WTC11 (cell line): Measurements from ENCODE around the gene GATA2. TPM values are rescaled to one million over a fixed set of nuclear protein-coding genes. Genes with fewer than 3 reads are reported as not detected.

Source experiments
- ATAC-seq: fragments of 200-7000 bp; cut with Tn5 transposase; 2 replicates; pipeline ENCODE4 v1.10.0; 2021; ENCODE audit warnings: mild to moderate bottlenecking, moderate library complexity
- CTCF ChIA-PET: fragments of 300-600 bp; sonication (Branson Sonifier 250); formaldehyde crosslinking; loops from one replicate; lab custom pipeline; 2021; ENCODE audit warnings: antibody characterized with exemption; lab: Charles Lee
- POLR2A ChIA-PET: fragments of 350-600 bp; sonication (Branson Sonifier 250); formaldehyde crosslinking; loops from one replicate; lab custom pipeline; 2021; ENCODE audit warnings: antibody characterized with exemption; lab: Charles Lee
- DNase-seq: peaks from one replicate; pipeline ENCODE4 v3.0.0; 2021; ENCODE audit warnings: low spot score
- H3K27ac Mint-ChIP-seq: 2 replicates; pipeline ENCODE4 v1.8.0; 2021; ENCODE audit warnings: mixed read lengths
- H3K27me3 Mint-ChIP-seq: 2 replicates; pipeline ENCODE4 v1.8.0; 2021; ENCODE audit warnings: low read depth, mild to moderate bottlenecking, moderate library complexity, mixed read lengths
- H3K36me3 Mint-ChIP-seq: 2 replicates; pipeline ENCODE4 v1.8.0; 2021; ENCODE audit warnings: mixed read lengths
- H3K4me1 Mint-ChIP-seq: 2 replicates; pipeline ENCODE4 v1.8.0; 2022; ENCODE audit warnings: mixed read lengths
- H3K4me3 Mint-ChIP-seq: 2 replicates; pipeline ENCODE4 v1.8.0; 2021; ENCODE audit warnings: mild to moderate bottlenecking, moderate library complexity, mixed read lengths
- H3K9me3 Mint-ChIP-seq: 2 replicates; pipeline ENCODE4 v1.8.0; 2021; ENCODE audit warnings: mixed read lengths
- CREB1 ChIP-seq: sonication (generic); formaldehyde crosslinking; IDR thresholded peaks from 2 replicates; pipeline ENCODE4 v1.8.0; 2023; ENCODE audit warnings: mild to moderate bottlenecking, missing genetic modification reagents
- CREM ChIP-seq: sonication (generic); formaldehyde crosslinking; IDR thresholded peaks from 2 replicates; pipeline ENCODE4 v1.8.1; 2022; ENCODE audit warnings: mild to moderate bottlenecking, missing genetic modification reagents, moderate library complexity
- ELF4 ChIP-seq: sonication (generic); formaldehyde crosslinking; IDR thresholded peaks from 2 replicates; pipeline ENCODE4 v1.8.1; 2022; ENCODE audit warnings: low read depth, mild to moderate bottlenecking, moderate library complexity, missing genetic modification reagents
- EMX1 ChIP-seq: fragments of 250-450 bp; sonication (Bioruptor Pico); IDR thresholded peaks from 2 replicates; pipeline ENCODE4 v1.8.0; 2021; ENCODE audit warnings: mild to moderate bottlenecking
- FOXK1 ChIP-seq: sonication (generic); formaldehyde crosslinking; IDR thresholded peaks from 2 replicates; pipeline ENCODE4 v1.8.0; 2022; ENCODE audit warnings: mild to moderate bottlenecking, moderate library complexity, missing genetic modification reagents
- FOXP1 ChIP-seq: sonication (generic); formaldehyde crosslinking; IDR thresholded peaks from 2 replicates; pipeline ENCODE4 v1.8.0; 2022; ENCODE audit warnings: missing genetic modification reagents, mild to moderate bottlenecking, moderate library complexity, borderline replicate concordance
- FOXP4 ChIP-seq: sonication (generic); formaldehyde crosslinking; IDR thresholded peaks from 2 replicates; pipeline ENCODE4 v1.8.0; 2022; ENCODE audit warnings: mild to moderate bottlenecking, missing genetic modification reagents
- HMGA2 ChIP-seq: fragments of 250-450 bp; sonication (Bioruptor Pico); IDR thresholded peaks from 2 replicates; pipeline ENCODE4 v1.4.0; 2021; ENCODE audit warnings: mild to moderate bottlenecking, moderate library complexity
- JUN ChIP-seq: sonication (generic); formaldehyde crosslinking; IDR thresholded peaks from 2 replicates; pipeline ENCODE4 v1.8.0; 2023; ENCODE audit warnings: mild to moderate bottlenecking, missing genetic modification reagents
- NR1H2 ChIP-seq: sonication (generic); formaldehyde crosslinking; IDR thresholded peaks from 2 replicates; pipeline ENCODE4 v1.9.0; 2021; ENCODE audit warnings: mild to moderate bottlenecking, moderate library complexity, missing genetic modification reagents
- NR3C1 ChIP-seq: sonication (generic); formaldehyde crosslinking; conservative IDR thresholded peaks from 2 replicates; pipeline ENCODE4 v1.8.1; 2023; ENCODE audit warnings: low read depth, mild to moderate bottlenecking, missing genetic modification reagents
- OVOL2 ChIP-seq: fragments of 250-450 bp; sonication (Bioruptor Pico); IDR thresholded peaks from 2 replicates; pipeline ENCODE4 v1.9.0; 2021; ENCODE audit warnings: mild to moderate bottlenecking, borderline replicate concordance
- SP1 ChIP-seq: sonication (generic); formaldehyde crosslinking; conservative IDR thresholded peaks from 2 replicates; pipeline ENCODE4 v1.8.1; 2022; ENCODE audit warnings: missing genetic modification reagents
- ZMAT4 ChIP-seq: fragments of 250-450 bp; sonication (Bioruptor Pico); IDR thresholded peaks from 2 replicates; pipeline ENCODE4 v1.9.0; 2021; ENCODE audit warnings: mild to moderate bottlenecking
- ZNF263 ChIP-seq: sonication (generic); formaldehyde crosslinking; IDR thresholded peaks from 2 replicates; pipeline ENCODE4 v1.8.1; 2022; ENCODE audit warnings: low read depth, mild to moderate bottlenecking, moderate library complexity, missing genetic modification reagents
- ZNF281 ChIP-seq: sonication (generic); formaldehyde crosslinking; IDR thresholded peaks from 2 replicates; pipeline ENCODE4 v1.8.0; 2023; ENCODE audit warnings: mild to moderate bottlenecking, missing genetic modification reagents
- ZNF396 ChIP-seq: fragments of 250-450 bp; sonication (Bioruptor Pico); IDR thresholded peaks from 2 replicates; pipeline ENCODE4 v1.8.0; 2021; ENCODE audit warnings: mild to moderate bottlenecking, moderate library complexity, borderline replicate concordance
- total RNA-seq: library from RNA; stranded (reverse); gene quantifications from 3 replicates; pipeline ENCODE4 v1.2.3, GENCODE V29; 2021
- TF ChIP-seq, protein P1 (sequence below): fragments of 200-600 bp; IDR thresholded peaks from 2 replicates; pipeline ENCODE4 v1.8.0; 2022; ENCODE audit warnings: antibody characterized with exemption
- TF ChIP-seq, protein P2 (sequence below): sonication (generic); formaldehyde crosslinking; IDR thresholded peaks from 2 replicates; pipeline ENCODE4 v1.8.0; 2022; ENCODE audit warnings: mild to moderate bottlenecking, missing genetic modification reagents
- TF ChIP-seq, protein P3 (sequence below): sonication (generic); formaldehyde crosslinking; conservative IDR thresholded peaks from 2 replicates; pipeline ENCODE4 v1.8.1; 2023; ENCODE audit warnings: mild to moderate bottlenecking, low read depth, missing genetic modification reagents, moderate library complexity

Gene GATA2
- total RNA-seq, 1 experiment from 2014 or later: 1.6 TPM

GRCh38 chr3:128438488-128439072 is 54.4 kb downstream of the GATA2 start:
- H3K4me1 Mint-ChIP-seq: peaks cover 29% of the 10 kb centered on the region
- H3K9me3 Mint-ChIP-seq: no peaks in the 10 kb centered on the region
- CTCF ChIA-PET: interaction anchor here (0.7 to 2.7 kb wide), 16 partner anchors 8 to 212 kb away, joined by 3 to 22 read pairs (median 4); no protein-coding TSS in a partner anchor
- H3K27ac Mint-ChIP-seq: no peak overlapping the region
- H3K36me3 Mint-ChIP-seq: no peaks in the 10 kb centered on the region
- H3K27me3 Mint-ChIP-seq: peaks cover 39% of the 10 kb centered on the region
- H3K4me3 Mint-ChIP-seq: no peak overlapping the region
- ATAC-seq: peak; percentile 77
- DNase-seq: peak; percentile 60
- TF ChIP-seq ZMAT4 (CRISPR knock-in tag) (no peak), ZNF263 (CRISPR knock-in tag) (peak; percentile 57; the same call in 1 of the 2 replicates), FOXP1 (CRISPR knock-in tag) (peak; percentile 45; the same call in 1 of the 2 replicates), HMGA2 (CRISPR knock-in tag) (no peak), ELF4 (no peak), CREB1 (no peak)
- TF ChIP-seq, protein P1, sequence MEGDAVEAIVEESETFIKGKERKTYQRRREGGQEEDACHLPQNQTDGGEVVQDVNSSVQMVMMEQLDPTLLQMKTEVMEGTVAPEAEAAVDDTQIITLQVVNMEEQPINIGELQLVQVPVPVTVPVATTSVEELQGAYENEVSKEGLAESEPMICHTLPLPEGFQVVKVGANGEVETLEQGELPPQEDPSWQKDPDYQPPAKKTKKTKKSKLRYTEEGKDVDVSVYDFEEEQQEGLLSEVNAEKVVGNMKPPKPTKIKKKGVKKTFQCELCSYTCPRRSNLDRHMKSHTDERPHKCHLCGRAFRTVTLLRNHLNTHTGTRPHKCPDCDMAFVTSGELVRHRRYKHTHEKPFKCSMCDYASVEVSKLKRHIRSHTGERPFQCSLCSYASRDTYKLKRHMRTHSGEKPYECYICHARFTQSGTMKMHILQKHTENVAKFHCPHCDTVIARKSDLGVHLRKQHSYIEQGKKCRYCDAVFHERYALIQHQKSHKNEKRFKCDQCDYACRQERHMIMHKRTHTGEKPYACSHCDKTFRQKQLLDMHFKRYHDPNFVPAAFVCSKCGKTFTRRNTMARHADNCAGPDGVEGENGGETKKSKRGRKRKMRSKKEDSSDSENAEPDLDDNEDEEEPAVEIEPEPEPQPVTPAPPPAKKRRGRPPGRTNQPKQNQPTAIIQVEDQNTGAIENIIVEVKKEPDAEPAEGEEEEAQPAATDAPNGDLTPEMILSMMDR: peak; percentile 43
- POLR2A ChIA-PET: no interaction called here

DNA sequence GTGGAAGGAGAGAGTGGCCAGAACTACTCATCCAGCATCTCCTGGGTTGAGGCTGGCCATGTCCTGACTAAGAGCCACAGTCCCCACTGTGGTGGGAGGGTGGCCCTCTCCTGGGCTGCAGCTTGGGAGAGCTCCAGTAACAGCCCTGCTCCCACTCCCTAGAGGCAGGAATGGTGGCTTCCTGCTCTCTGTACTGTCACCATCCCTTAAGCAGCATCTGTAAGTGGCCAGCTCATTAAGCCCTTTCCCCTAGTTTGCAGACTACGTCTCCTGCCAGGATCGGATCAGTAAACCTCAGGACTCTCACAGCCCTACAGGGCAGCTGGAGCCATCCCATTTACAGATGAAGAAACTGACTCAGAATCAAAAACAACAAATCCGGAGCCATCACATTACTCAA is 56.8 kb downstream of the GATA2 start:
- Mint-ChIP-seq H3K27me3 (peaks cover 48% of the 10 kb centered on the region), H3K27ac (no peak overlapping the region; the same call in 1 of the 2 replicates), H3K4me1 (peaks cover 46% of the 10 kb centered on the region), H3K36me3 (no peaks in the 10 kb centered on the region), H3K9me3 (no peaks in the 10 kb centered on the region), H3K4me3 (no peak overlapping the region)
- TF ChIP-seq, protein P2, sequence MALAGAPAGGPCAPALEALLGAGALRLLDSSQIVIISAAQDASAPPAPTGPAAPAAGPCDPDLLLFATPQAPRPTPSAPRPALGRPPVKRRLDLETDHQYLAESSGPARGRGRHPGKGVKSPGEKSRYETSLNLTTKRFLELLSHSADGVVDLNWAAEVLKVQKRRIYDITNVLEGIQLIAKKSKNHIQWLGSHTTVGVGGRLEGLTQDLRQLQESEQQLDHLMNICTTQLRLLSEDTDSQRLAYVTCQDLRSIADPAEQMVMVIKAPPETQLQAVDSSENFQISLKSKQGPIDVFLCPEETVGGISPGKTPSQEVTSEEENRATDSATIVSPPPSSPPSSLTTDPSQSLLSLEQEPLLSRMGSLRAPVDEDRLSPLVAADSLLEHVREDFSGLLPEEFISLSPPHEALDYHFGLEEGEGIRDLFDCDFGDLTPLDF: no peak
- TF ChIP-seq, protein P3, sequence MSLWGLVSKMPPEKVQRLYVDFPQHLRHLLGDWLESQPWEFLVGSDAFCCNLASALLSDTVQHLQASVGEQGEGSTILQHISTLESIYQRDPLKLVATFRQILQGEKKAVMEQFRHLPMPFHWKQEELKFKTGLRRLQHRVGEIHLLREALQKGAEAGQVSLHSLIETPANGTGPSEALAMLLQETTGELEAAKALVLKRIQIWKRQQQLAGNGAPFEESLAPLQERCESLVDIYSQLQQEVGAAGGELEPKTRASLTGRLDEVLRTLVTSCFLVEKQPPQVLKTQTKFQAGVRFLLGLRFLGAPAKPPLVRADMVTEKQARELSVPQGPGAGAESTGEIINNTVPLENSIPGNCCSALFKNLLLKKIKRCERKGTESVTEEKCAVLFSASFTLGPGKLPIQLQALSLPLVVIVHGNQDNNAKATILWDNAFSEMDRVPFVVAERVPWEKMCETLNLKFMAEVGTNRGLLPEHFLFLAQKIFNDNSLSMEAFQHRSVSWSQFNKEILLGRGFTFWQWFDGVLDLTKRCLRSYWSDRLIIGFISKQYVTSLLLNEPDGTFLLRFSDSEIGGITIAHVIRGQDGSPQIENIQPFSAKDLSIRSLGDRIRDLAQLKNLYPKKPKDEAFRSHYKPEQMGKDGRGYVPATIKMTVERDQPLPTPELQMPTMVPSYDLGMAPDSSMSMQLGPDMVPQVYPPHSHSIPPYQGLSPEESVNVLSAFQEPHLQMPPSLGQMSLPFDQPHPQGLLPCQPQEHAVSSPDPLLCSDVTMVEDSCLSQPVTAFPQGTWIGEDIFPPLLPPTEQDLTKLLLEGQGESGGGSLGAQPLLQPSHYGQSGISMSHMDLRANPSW: no peak
- TF ChIP-seq JUN (CRISPR knock-in tag): no peak
- TF ChIP-seq EMX1: no peak
- no peak for TF ChIP-seq NR1H2 (CRISPR knock-in tag)
- no peak for TF ChIP-seq SP1 (CRISPR knock-in tag)
- TF ChIP-seq CREM: no peak
- no peak for TF ChIP-seq ZNF281 (CRISPR knock-in tag)
- no peak for TF ChIP-seq ZNF396 (CRISPR knock-in tag)
- TF ChIP-seq, protein P1: no peak
- no peak for TF ChIP-seq OVOL2 (CRISPR knock-in tag)
- no peak for TF ChIP-seq FOXP4
- no peak for TF ChIP-seq ZMAT4 (CRISPR knock-in tag)
- TF ChIP-seq NR3C1 (CRISPR knock-in tag): no peak
- TF ChIP-seq FOXK1 (CRISPR knock-in tag): no peak
- TF ChIP-seq FOXP1 (CRISPR knock-in tag): no peak
- ChIA-PET CTCF (interaction anchor here (1.1 to 1.5 kb wide), 3 partner anchors 27 to 148 kb away, joined by 3 read pairs; no protein-coding TSS in a partner anchor), POLR2A (no interaction called here)
- no peak for DNase-seq
- ATAC-seq: no peak
